ENCODE data around the gene CNGA3. TPM values are rescaled to one million over a fixed set of nuclear protein-coding genes. Genes with fewer than 3 reads are reported as not detected.
A peak's percentile ranks its signal among the peaks of the same experiment; 100 is the strongest.
"Not testable (repeated sequence)": the region's sequence is repeated elsewhere in the genome, so short reads cannot be mapped to it uniquely, and the experiment has no call there.

CNGA3 gene
- total RNA-seq, 1 donor from 2014 or later: not detected

GRCh38 chr2:98396745-98397355, 50.6 kb downstream of the CNGA3 start:
- DNase-seq (ENCODE audit: low spot score): no peak
- ATAC-seq: no peak

GRCh38 chr2:98399140-98399539, 52.9 kb downstream of the CNGA3 start:
- DNase-seq (ENCODE audit: low spot score): no peak
- no peak for ATAC-seq

- no peak for DNase-seq (ENCODE audit: low spot score)
- no peak for ATAC-seq
Observed at GRCh38 chr2:98403878-98404277, 57.6 kb downstream of the CNGA3 start.

- no peak for ATAC-seq
Observed at GRCh38 chr2:98404556-98405250, 58.4 kb downstream of the CNGA3 start.

GRCh38 chr2:98405301-98405700, 59.0 kb downstream of the CNGA3 start:
- ATAC-seq (no peak), DNase-seq (ENCODE audit: low spot score) (no peak)

More at GRCh38 chr2:98404556-98405250, 58.4 kb downstream of the CNGA3 start:
- no peak for DNase-seq (ENCODE audit: low spot score)

- DNase-seq (ENCODE audit: low spot score) (no peak), ATAC-seq (no peak)
Observed at GRCh38 chr2:98408155-98408554, 61.9 kb downstream of the CNGA3 start.

- peak; percentile 92 for ATAC-seq
- DNase-seq (ENCODE audit: low spot score): no peak
Observed at GRCh38 chr2:98412751-98413458, 66.6 kb downstream of the CNGA3 start.

GRCh38 chr2:98414246-98414645, 68.0 kb downstream of the CNGA3 start:
- not testable (repeated sequence) for ATAC-seq; DNase-seq (ENCODE audit: low spot score)

GRCh38 chr2:98415719-98416248, 69.5 kb downstream of the CNGA3 start:
- not testable (repeated sequence) for DNase-seq (ENCODE audit: low spot score); ATAC-seq

- DNase-seq (ENCODE audit: low spot score) (no peak), ATAC-seq (no peak)
Observed at GRCh38 chr2:98416383-98417159, 70.3 kb downstream of the CNGA3 start.

GRCh38 chr2:98419544-98419943, 73.3 kb downstream of the CNGA3 start:
- DNase-seq (ENCODE audit: low spot score): no peak
- no peak for ATAC-seq

GRCh38 chr2:98419977-98420725, 73.9 kb downstream of the CNGA3 start:
- DNase-seq (ENCODE audit: low spot score) (no peak), ATAC-seq (peak; percentile 42)

- ATAC-seq (no peak), DNase-seq (ENCODE audit: low spot score) (no peak)
Observed at GRCh38 chr2:98422449-98422848, 76.2 kb downstream of the CNGA3 start.

- no peak for ATAC-seq
- DNase-seq (ENCODE audit: low spot score): no peak
Observed at GRCh38 chr2:98426771-98427170, 80.5 kb downstream of the CNGA3 start.

- DNase-seq (ENCODE audit: low spot score) (no peak), ATAC-seq (no peak)
Observed at GRCh38 chr2:98432145-98432544, 85.9 kb downstream of the CNGA3 start.

GRCh38 chr2:98433363-98433964, 87.2 kb downstream of the CNGA3 start:
- no peak for ATAC-seq
- DNase-seq (ENCODE audit: low spot score): no peak

- DNase-seq (ENCODE audit: low spot score) (no peak), ATAC-seq (no peak)
Observed at GRCh38 chr2:98434492-98434891, 88.2 kb downstream of the CNGA3 start.

- not testable (repeated sequence) for ATAC-seq
Observed at GRCh38 chr2:98435670-98436069, 89.4 kb downstream of the CNGA3 start.

GRCh38 chr2:98436734-98437133, 90.5 kb downstream of the CNGA3 start:
- ATAC-seq (peak; percentile 63), DNase-seq (ENCODE audit: low spot score) (no peak)

More at GRCh38 chr2:98435670-98436069, 89.4 kb downstream of the CNGA3 start:
- not testable (repeated sequence) for DNase-seq (ENCODE audit: low spot score)
